ENCODE measurements around the gene PNMA8C.
"Not testable (repeated sequence)": the region's sequence is repeated elsewhere in the genome, so short reads cannot be mapped to it uniquely, and the experiment has no call there.

The PNMA8C gene

GRCh38 chr19:46402725-46403124, 26.0 kb downstream of the PNMA8C start:
- H3K9ac ChIP-seq (ENCODE audit: low read length) = no peak overlapping the region
- H3K27me3 ChIP-seq (ENCODE audit: low read depth, low read length) = no peaks in the 10 kb centered on the region; the same call in 1 of the 2 replicates
- H3K4me2 ChIP-seq (ENCODE audit: low read length) = peak overlapping the region; percentile 40; the same call in 1 of the 2 replicates
- H3K27ac ChIP-seq (ENCODE audit: low read length) = no peak overlapping the region
- H3K79me2 ChIP-seq (ENCODE audit: low read length) = no peaks in the 10 kb centered on the region
- no peaks in the 10 kb centered on the region for H3K36me3 ChIP-seq (replicated peaks; ENCODE audit: low read depth, low read length)
- TF ChIP-seq CTCF (IDR thresholded peaks at IDR 0.05; ENCODE audit: low read depth, low read length) (no peak), EZH2phosphoT487 (IDR thresholded peaks at IDR 0.05; ENCODE audit: low read depth) (no peak)
- no peaks in the 10 kb centered on the region for H3K9me3 ChIP-seq (ENCODE audit: insufficient read depth, low read length)
- H3K4me3 ChIP-seq (ENCODE audit: low read length) = no peak overlapping the region
- H2AFZ ChIP-seq (ENCODE audit: low read depth, low read length) = no peak overlapping the region
- H4K20me1 ChIP-seq (ENCODE audit: insufficient read depth, low read length) = no peaks in the 10 kb centered on the region
- H3K4me1 ChIP-seq (ENCODE audit: low read length) = peaks cover 2% of the 10 kb centered on the region; the same call in 1 of the 2 replicates

- H3K4me2 ChIP-seq (ENCODE audit: low read length); H2AFZ ChIP-seq (ENCODE audit: low read depth, low read length): not testable (repeated sequence)
These were observed 30.8 kb downstream of the PNMA8C start for GRCh38 chr19:46397801-46398479.

GRCh38 chr19:46394402-46394797, 34.3 kb downstream of the PNMA8C start:
- Histone ChIP-seq H3K27me3 (ENCODE audit: low read depth, low read length) (no peaks in the 10 kb centered on the region), H4K20me1 (ENCODE audit: insufficient read depth, low read length) (no peaks in the 10 kb centered on the region), H3K9ac (ENCODE audit: low read length) (no peak overlapping the region), H3K4me1 (ENCODE audit: low read length) (no peaks in the 10 kb centered on the region), H3K36me3 (replicated peaks; ENCODE audit: low read depth, low read length) (peaks cover 24% of the 10 kb centered on the region), H2AFZ (ENCODE audit: low read depth, low read length) (no peak overlapping the region), H3K27ac (ENCODE audit: low read length) (no peak overlapping the region), H3K9me3 (ENCODE audit: insufficient read depth, low read length) (no peaks in the 10 kb centered on the region), H3K79me2 (ENCODE audit: low read length) (no peaks in the 10 kb centered on the region), H3K4me2 (ENCODE audit: low read length) (no peak overlapping the region), H3K4me3 (ENCODE audit: low read length) (no peak overlapping the region)
- TF ChIP-seq EZH2phosphoT487 (IDR thresholded peaks at IDR 0.05; ENCODE audit: low read depth) = no peak
- no peak for TF ChIP-seq CTCF (IDR thresholded peaks at IDR 0.05; ENCODE audit: low read depth, low read length)

More at GRCh38 chr19:46397801-46398479, 30.8 kb downstream of the PNMA8C start:
- H3K27me3 ChIP-seq (ENCODE audit: low read depth, low read length); H3K4me1 ChIP-seq (ENCODE audit: low read length); H3K36me3 ChIP-seq (replicated peaks; ENCODE audit: low read depth, low read length); H3K9ac ChIP-seq (ENCODE audit: low read length); H4K20me1 ChIP-seq (ENCODE audit: insufficient read depth, low read length); H3K79me2 ChIP-seq (ENCODE audit: low read length); H3K9me3 ChIP-seq (ENCODE audit: insufficient read depth, low read length); H3K27ac ChIP-seq (ENCODE audit: low read length); H3K4me3 ChIP-seq (ENCODE audit: low read length): not testable (repeated sequence)

- no peaks in the 10 kb centered on the region for H3K4me1 ChIP-seq (ENCODE audit: low read length)
These were observed 35.0 kb downstream of the PNMA8C start for GRCh38 chr19:46393456-46394401.

More at GRCh38 chr19:46393456-46394401, 35.0 kb downstream of the PNMA8C start:
- Histone ChIP-seq H3K27ac (ENCODE audit: low read length) (no peak overlapping the region), H2AFZ (ENCODE audit: low read depth, low read length) (no peak overlapping the region), H3K27me3 (ENCODE audit: low read depth, low read length) (no peaks in the 10 kb centered on the region), H3K4me3 (ENCODE audit: low read length) (no peak overlapping the region), H3K36me3 (replicated peaks; ENCODE audit: low read depth, low read length) (peaks cover 30% of the 10 kb centered on the region), H3K9me3 (ENCODE audit: insufficient read depth, low read length) (no peaks in the 10 kb centered on the region), H3K9ac (ENCODE audit: low read length) (no peak overlapping the region), H4K20me1 (ENCODE audit: insufficient read depth, low read length) (no peaks in the 10 kb centered on the region), H3K79me2 (ENCODE audit: low read length) (no peaks in the 10 kb centered on the region), H3K4me2 (ENCODE audit: low read length) (no peak overlapping the region)
- TF ChIP-seq EZH2phosphoT487 (IDR thresholded peaks at IDR 0.05; ENCODE audit: low read depth) (no peak), CTCF (IDR thresholded peaks at IDR 0.05; ENCODE audit: low read depth, low read length) (no peak)

Data from OCI-LY3 (cell line).